ENCODE measurements around the gene KAZALD1. TPM values are rescaled to one million over a fixed set of nuclear protein-coding genes. Genes with fewer than 3 reads are reported as not detected.

Gene KAZALD1
- total RNA-seq, 1 experiment from 2014 or later, result 24.9 TPM

- ChIA-PET POLR2A (ENCODE audit: unreplicated experiment) (interaction anchor here (0.5 to 1.1 kb wide), 3 partner anchors 10 to 23 kb away, joined by 3 to 35 read pairs (median 3); no protein-coding TSS in a partner anchor), CTCF (interaction anchor here (0.6 to 1.6 kb wide), 7 partner anchors 9 to 101 kb away, joined by 3 to 13 read pairs (median 5); partner anchors contain the start of genes PDZD7 and SFXN3)
- Histone ChIP-seq H3K27ac (ENCODE audit: low read length) (peak overlapping the region; percentile 66), H3K27me3 (ENCODE audit: low read length) (no peaks in the 10 kb centered on the region), H3K36me3 (ENCODE audit: low read depth, low read length) (no peaks in the 10 kb centered on the region), H3K4me1 (ENCODE audit: insufficient read depth, low read length) (peaks cover 17% of the 10 kb centered on the region), H3K4me3 (ENCODE audit: low read length) (peak overlapping the region; percentile 29; the same call in 1 of the 2 replicates), H3F3A (ENCODE audit: low read length, unreplicated experiment) (no peaks in the 10 kb centered on the region), H4K20me1 (ENCODE audit: low read length) (no peaks in the 10 kb centered on the region), H3K9ac (ENCODE audit: low read length) (no peak overlapping the region), H3K9me3 (ENCODE audit: low read length) (no peaks in the 10 kb centered on the region), H2AFZ (ENCODE audit: low read length) (no peak overlapping the region), H3K4me2 (ENCODE audit: low read length) (peak overlapping the region; percentile 40), H3K79me2 (ENCODE audit: low read length) (peaks cover 35% of the 10 kb centered on the region), H3K9me2 (replicated peaks; ENCODE audit: low read length) (no peaks in the 10 kb centered on the region)
- intact Hi-C loops (cut with micrococcal nuclease), result loop anchor here (2.0 kb wide), 1 partner anchor 15 kb away; no protein-coding TSS in a partner anchor
- BruUV-seq (replicated peaks), result no TSS peak
- DNase-seq (peak; percentile 78), ATAC-seq (peak; percentile 94)
- TF ChIP-seq EZH2phosphoT487 (IDR thresholded peaks at IDR 0.05; ENCODE audit: borderline replicate concordance, low read length) (no peak), CTCF (conservative IDR thresholded peaks at IDR 0.05; ENCODE audit: low read depth, low read length) (no peak), EZH2 (IDR thresholded peaks at IDR 0.05; ENCODE audit: low read length, unreplicated experiment) (no peak)
These were observed 9.5 kb upstream of the KAZALD1 start for GRCh38 chr10:101052285-101052684.

- BruUV-seq (replicated peaks), result no TSS peak
- Histone ChIP-seq H3K27me3 (ENCODE audit: low read length) (no peaks in the 10 kb centered on the region), H3K79me2 (ENCODE audit: low read length) (peaks cover 47% of the 10 kb centered on the region), H3K9ac (ENCODE audit: low read length) (no peak overlapping the region), H3K36me3 (ENCODE audit: low read depth, low read length) (no peaks in the 10 kb centered on the region), H3K27ac (ENCODE audit: low read length) (no peak overlapping the region), H3K4me3 (ENCODE audit: low read length) (no peak overlapping the region), H4K20me1 (ENCODE audit: low read length) (no peaks in the 10 kb centered on the region), H3F3A (ENCODE audit: low read length, unreplicated experiment) (no peaks in the 10 kb centered on the region), H3K4me2 (ENCODE audit: low read length) (no peak overlapping the region), H2AFZ (ENCODE audit: low read length) (no peak overlapping the region), H3K9me3 (ENCODE audit: low read length) (no peaks in the 10 kb centered on the region), H3K9me2 (replicated peaks; ENCODE audit: low read length) (no peaks in the 10 kb centered on the region), H3K4me1 (ENCODE audit: insufficient read depth, low read length) (peaks cover 19% of the 10 kb centered on the region)
- DNase-seq (peak; percentile 19), ATAC-seq (no peak)
- TF ChIP-seq CTCF (conservative IDR thresholded peaks at IDR 0.05; ENCODE audit: low read depth, low read length) (no peak), EZH2 (IDR thresholded peaks at IDR 0.05; ENCODE audit: low read length, unreplicated experiment) (no peak), EZH2phosphoT487 (IDR thresholded peaks at IDR 0.05; ENCODE audit: borderline replicate concordance, low read length) (no peak)
- CTCF ChIA-PET, result interaction anchor here (0.6 kb wide), 1 partner anchor 55 kb away, joined by 4 read pairs; no protein-coding TSS in a partner anchor
- POLR2A ChIA-PET (ENCODE audit: unreplicated experiment), result no interaction called here
- intact Hi-C loops (cut with micrococcal nuclease), result loop anchor here (2.0 kb wide), 1 partner anchor 13 kb away; no protein-coding TSS in a partner anchor
These were observed 8.3 kb upstream of the KAZALD1 start for GRCh38 chr10:101053516-101053915.

- no peak overlapping the region for H3K27ac ChIP-seq (ENCODE audit: low read length)
- H3K4me3 ChIP-seq (ENCODE audit: low read length), result no peak overlapping the region
- CTCF ChIA-PET, result no interaction called here
- no peaks in the 10 kb centered on the region for H3K36me3 ChIP-seq (ENCODE audit: low read depth, low read length)
- H3K9me3 ChIP-seq (ENCODE audit: low read length), result no peaks in the 10 kb centered on the region
- intact Hi-C loops (cut with micrococcal nuclease), result no loop called here
- peaks cover 55% of the 10 kb centered on the region for H3K79me2 ChIP-seq (ENCODE audit: low read length)
- no peaks in the 10 kb centered on the region for H4K20me1 ChIP-seq (ENCODE audit: low read length)
- BruUV-seq (replicated peaks), result no TSS peak
- no peak for ATAC-seq
- no peaks in the 10 kb centered on the region for H3K27me3 ChIP-seq (ENCODE audit: low read length)
- H3K9ac ChIP-seq (ENCODE audit: low read length), result no peak overlapping the region
- H3F3A ChIP-seq (ENCODE audit: low read length, unreplicated experiment), result no peaks in the 10 kb centered on the region
- POLR2A ChIA-PET (ENCODE audit: unreplicated experiment), result no interaction called here
- no peak for DNase-seq
- no peak overlapping the region for H3K4me2 ChIP-seq (ENCODE audit: low read length)
- H3K9me2 ChIP-seq (replicated peaks; ENCODE audit: low read length), result no peaks in the 10 kb centered on the region
- no peak overlapping the region for H2AFZ ChIP-seq (ENCODE audit: low read length)
- peaks cover 23% of the 10 kb centered on the region for H3K4me1 ChIP-seq (ENCODE audit: insufficient read depth, low read length)
- TF ChIP-seq EZH2phosphoT487 (IDR thresholded peaks at IDR 0.05; ENCODE audit: borderline replicate concordance, low read length), result no peak
- TF ChIP-seq EZH2 (IDR thresholded peaks at IDR 0.05; ENCODE audit: low read length, unreplicated experiment), result no peak
- no peak for TF ChIP-seq CTCF (conservative IDR thresholded peaks at IDR 0.05; ENCODE audit: low read depth, low read length)
These were observed 7.4 kb upstream of the KAZALD1 start for GRCh38 chr10:101054351-101054750.
